ENCODE results near the gene ABCA7.
"Not testable (repeated sequence)": the region's sequence is repeated elsewhere in the genome, so short reads cannot be mapped to it uniquely, and the experiment has no call there.

Gene ABCA7

GRCh38 chr19:1017906-1018305, 22.0 kb upstream of the ABCA7 start:
- peaks cover 76% of the 10 kb centered on the region for H3K4me1 Mint-ChIP-seq (ENCODE audit: low read depth)
- peak overlapping the region; percentile 84 for H3K27ac Mint-ChIP-seq
- peaks cover 78% of the 10 kb centered on the region for H3K36me3 Mint-ChIP-seq (ENCODE audit: low read depth)
- H3K4me3 Mint-ChIP-seq, result peak overlapping the region; percentile 69
- no peaks in the 10 kb centered on the region for H3K27me3 Mint-ChIP-seq
- intact Hi-C loops (cut with micrococcal nuclease), result no loop called here
- no peaks in the 10 kb centered on the region for H3K9me3 Mint-ChIP-seq

DNA sequence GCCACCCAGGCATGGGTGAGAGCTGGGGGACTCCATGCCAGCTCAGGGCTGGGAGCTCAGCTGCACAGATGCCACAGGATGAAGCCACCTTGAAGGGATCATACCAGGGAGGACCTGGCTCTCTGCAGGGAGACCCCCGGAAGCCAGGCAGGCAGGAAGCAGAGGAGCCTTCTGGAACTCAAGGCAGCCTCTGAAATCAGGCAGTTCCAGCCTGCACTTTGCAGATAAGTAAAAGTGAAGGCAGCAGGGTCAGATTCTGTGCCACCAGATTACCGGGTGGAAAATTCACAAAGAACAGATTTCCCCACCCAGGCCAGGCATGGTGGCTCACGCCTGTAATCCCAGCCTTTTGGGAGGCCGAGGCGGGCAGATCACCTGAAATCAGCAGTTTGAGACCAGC, 21.5 kb upstream of the ABCA7 start:
- Mint-ChIP-seq H3K36me3 (ENCODE audit: low read depth) (peaks cover 74% of the 10 kb centered on the region), H3K4me1 (ENCODE audit: low read depth) (peaks cover 75% of the 10 kb centered on the region), H3K4me3 (peak overlapping the region; percentile 97), H3K9me3 (no peaks in the 10 kb centered on the region), H3K27me3 (no peaks in the 10 kb centered on the region), H3K27ac (peak overlapping the region; percentile 84)
- intact Hi-C loops (cut with micrococcal nuclease), result no loop called here

DNA sequence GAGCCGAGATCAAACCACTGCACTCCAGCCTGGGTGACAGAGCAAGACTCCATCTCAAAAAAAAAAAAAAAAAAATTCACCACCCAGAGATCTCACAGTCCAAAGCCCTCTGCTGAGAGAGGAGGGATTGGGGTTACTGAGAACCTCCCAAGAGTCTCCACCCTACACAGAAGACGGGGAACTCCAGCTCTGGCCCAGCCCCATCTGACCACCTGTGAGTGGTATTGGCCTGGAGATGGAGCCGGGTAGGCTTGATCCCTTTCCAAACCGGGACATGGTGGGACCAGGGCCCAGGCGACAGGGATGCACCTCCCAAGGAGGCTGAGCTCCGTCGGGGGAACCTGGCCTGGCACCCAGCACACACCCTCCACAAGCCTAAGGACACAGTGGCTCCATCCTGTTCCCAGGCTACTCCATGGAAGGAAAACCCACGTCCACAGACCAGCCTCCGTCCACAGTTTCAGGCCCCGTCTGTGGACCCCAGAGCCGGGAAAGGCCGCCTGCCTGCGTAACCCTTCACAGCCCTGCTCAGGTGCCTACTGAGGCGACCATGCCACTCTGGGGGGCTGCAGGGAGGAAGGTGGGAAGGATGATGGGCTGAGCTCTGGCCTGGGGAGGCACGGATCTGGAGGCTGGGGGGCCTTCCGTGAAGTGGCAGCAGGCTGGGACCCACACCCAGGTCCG, 20.8 kb upstream of the ABCA7 start:
- Mint-ChIP-seq H3K9me3 (no peaks in the 10 kb centered on the region), H3K4me1 (ENCODE audit: low read depth) (peaks cover 68% of the 10 kb centered on the region), H3K36me3 (ENCODE audit: low read depth) (peaks cover 67% of the 10 kb centered on the region), H3K4me3 (peak overlapping the region; percentile 97), H3K27me3 (no peaks in the 10 kb centered on the region), H3K27ac (peak overlapping the region; percentile 84)
- intact Hi-C loops (cut with micrococcal nuclease), result no loop called here

DNA sequence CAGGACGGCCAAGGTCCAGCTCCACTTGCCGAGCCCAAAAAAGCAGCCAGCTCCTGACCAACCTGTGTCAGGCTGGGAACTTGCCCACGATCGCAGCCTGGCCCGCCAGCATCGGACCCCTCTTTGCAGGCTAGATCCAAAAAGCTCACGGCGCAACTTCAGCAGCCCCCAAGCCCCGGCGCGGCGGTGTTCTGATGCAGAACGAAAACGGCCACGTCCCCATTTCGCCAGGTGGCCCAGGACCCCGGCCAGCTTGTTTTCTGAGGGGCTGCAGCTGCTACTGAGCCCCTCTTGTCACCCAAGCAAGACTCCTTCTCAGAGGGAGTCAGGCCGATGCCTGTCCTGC, 20.3 kb upstream of the ABCA7 start:
- Mint-ChIP-seq H3K27ac (peak overlapping the region; percentile 96), H3K9me3 (no peaks in the 10 kb centered on the region), H3K4me1 (ENCODE audit: low read depth) (peaks cover 65% of the 10 kb centered on the region), H3K4me3 (peak overlapping the region; percentile 97), H3K27me3 (no peaks in the 10 kb centered on the region), H3K36me3 (ENCODE audit: low read depth) (peaks cover 62% of the 10 kb centered on the region)
- intact Hi-C loops (cut with micrococcal nuclease), result no loop called here

- Mint-ChIP-seq H3K36me3 (ENCODE audit: low read depth) (peaks cover 55% of the 10 kb centered on the region), H3K4me1 (ENCODE audit: low read depth) (peaks cover 62% of the 10 kb centered on the region), H3K4me3 (peak overlapping the region; percentile 97), H3K9me3 (no peaks in the 10 kb centered on the region), H3K27me3 (no peaks in the 10 kb centered on the region), H3K27ac (peak overlapping the region; percentile 96)
- intact Hi-C loops (cut with micrococcal nuclease), result loop anchor here (5.0 kb wide), 1 partner anchor 47 kb away; the partner anchor contains the start of gene ARHGAP45
Measured at GRCh38 chr19:1019980-1020867, 19.7 kb upstream of the ABCA7 start.

DNA sequence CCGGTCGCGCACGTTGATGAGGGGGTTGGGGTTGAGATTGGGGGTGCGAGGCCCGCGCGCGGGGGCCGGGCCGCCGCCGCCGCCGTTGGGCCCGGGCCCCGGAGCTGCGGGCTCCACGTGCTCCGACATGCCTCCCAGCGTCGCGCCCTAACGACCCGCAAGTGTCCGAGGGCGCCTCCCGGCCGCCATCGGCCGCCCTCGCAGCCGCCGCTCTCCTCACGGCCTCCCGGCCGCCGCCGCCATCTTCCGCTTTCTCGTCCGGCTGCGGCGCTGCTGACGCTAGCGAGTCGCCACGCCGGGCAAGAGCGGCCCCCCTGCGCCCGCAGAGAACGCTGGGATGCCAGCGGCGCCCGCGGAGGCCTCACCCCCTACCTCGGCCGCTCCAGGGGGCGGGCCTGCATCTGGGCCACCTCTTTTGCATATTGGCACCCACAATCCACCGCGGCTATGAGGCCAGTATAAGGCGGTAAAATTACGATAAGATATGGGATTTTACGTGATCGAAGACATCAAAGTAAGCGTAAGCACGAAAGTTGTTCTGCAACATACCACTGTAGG, 19.0 kb upstream of the ABCA7 start, which contains the start of gene TMEM259:
TMEM259 (minus strand) TSS at position 256 of the 558 bp plus-strand sequence; CDS start at position 129, 127 bp downstream.
- Mint-ChIP-seq H3K27ac (peak within 1 kb of the TSS; percentile 96), H3K4me1 (ENCODE audit: low read depth) (peaks cover 59% of the 10 kb centered on the region), H3K4me3 (peak within 1 kb of the TSS; percentile 97), H3K36me3 (ENCODE audit: low read depth) (peaks cover 48% of the 10 kb centered on the region), H3K9me3 (no peaks in the 10 kb centered on the region), H3K27me3 (no peaks in the 10 kb centered on the region)
- intact Hi-C loops (cut with micrococcal nuclease), result loop anchor here (5.0 kb wide), 1 partner anchor 46 kb away; the partner anchor contains the start of gene ARHGAP45

DNA sequence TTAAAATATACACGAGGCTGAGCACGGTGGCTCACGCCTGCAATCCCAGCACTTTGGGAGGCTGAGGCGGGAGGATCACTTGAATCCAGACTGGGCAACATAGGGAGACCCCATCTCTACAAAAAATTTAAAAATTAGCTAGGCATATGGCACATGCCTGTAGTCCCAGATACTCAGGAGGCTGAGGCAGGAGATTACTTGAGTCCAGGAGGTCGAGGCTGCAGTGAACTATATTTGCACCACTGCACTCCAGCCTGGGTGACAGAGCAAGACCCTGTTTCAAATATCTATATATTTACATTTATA, 16.1 kb upstream of the ABCA7 start:
- H3K9me3 Mint-ChIP-seq, H3K27me3 Mint-ChIP-seq, H3K4me3 Mint-ChIP-seq, H3K27ac Mint-ChIP-seq: not testable (repeated sequence)
- peaks cover 31% of the 10 kb centered on the region for H3K36me3 Mint-ChIP-seq (ENCODE audit: low read depth)
- intact Hi-C loops (cut with micrococcal nuclease), result loop anchor here (5.0 kb wide), 1 partner anchor 43 kb away; the partner anchor contains the start of gene ARHGAP45
- H3K4me1 Mint-ChIP-seq (ENCODE audit: low read depth), result peaks cover 40% of the 10 kb centered on the region

DNA sequence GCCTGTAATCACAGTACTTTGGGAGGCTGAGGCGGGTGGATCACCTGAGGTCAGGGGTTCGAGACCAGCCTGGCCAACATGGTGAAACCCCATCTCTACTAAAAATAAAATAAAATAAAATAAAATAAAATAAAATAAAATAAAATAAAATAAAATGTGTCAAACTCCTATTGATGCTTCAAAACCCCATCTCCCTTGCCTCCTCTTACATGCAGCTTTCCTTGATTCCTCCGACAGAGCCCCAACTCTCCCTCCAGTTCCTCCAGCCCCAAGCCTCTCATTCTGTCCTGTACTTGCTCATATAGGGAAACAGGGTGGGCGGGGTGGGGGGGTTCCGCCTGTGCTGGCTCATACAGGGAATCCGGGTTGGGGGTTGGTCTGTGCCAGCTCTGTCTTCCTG, 14.8 kb upstream of the ABCA7 start:
- intact Hi-C loops (cut with micrococcal nuclease); H3K27ac Mint-ChIP-seq; H3K9me3 Mint-ChIP-seq; H3K27me3 Mint-ChIP-seq; H3K4me3 Mint-ChIP-seq: not testable (repeated sequence)
- Mint-ChIP-seq H3K4me1 (ENCODE audit: low read depth) (peaks cover 37% of the 10 kb centered on the region), H3K36me3 (ENCODE audit: low read depth) (peaks cover 28% of the 10 kb centered on the region)

- no peaks in the 10 kb centered on the region for H3K9me3 Mint-ChIP-seq
- H3K4me3 Mint-ChIP-seq, result peak within 1 kb of the TSS; percentile 95
- H3K27me3 Mint-ChIP-seq, result no peaks in the 10 kb centered on the region
- peak within 1 kb of the TSS; percentile 94 for H3K27ac Mint-ChIP-seq
- intact Hi-C loops (cut with micrococcal nuclease), result no loop called here
- peaks cover 32% of the 10 kb centered on the region for H3K36me3 Mint-ChIP-seq (ENCODE audit: low read depth)
- H3K4me1 Mint-ChIP-seq (ENCODE audit: low read depth), result peaks cover 44% of the 10 kb centered on the region
Measured at GRCh38 chr19:1025960-1026782, 13.7 kb upstream of the ABCA7 start, which contains the start of gene CNN2. CNN2 (plus strand) TSS chr19:1026608; CDS start chr19:1026662, 54 bp downstream.

DNA sequence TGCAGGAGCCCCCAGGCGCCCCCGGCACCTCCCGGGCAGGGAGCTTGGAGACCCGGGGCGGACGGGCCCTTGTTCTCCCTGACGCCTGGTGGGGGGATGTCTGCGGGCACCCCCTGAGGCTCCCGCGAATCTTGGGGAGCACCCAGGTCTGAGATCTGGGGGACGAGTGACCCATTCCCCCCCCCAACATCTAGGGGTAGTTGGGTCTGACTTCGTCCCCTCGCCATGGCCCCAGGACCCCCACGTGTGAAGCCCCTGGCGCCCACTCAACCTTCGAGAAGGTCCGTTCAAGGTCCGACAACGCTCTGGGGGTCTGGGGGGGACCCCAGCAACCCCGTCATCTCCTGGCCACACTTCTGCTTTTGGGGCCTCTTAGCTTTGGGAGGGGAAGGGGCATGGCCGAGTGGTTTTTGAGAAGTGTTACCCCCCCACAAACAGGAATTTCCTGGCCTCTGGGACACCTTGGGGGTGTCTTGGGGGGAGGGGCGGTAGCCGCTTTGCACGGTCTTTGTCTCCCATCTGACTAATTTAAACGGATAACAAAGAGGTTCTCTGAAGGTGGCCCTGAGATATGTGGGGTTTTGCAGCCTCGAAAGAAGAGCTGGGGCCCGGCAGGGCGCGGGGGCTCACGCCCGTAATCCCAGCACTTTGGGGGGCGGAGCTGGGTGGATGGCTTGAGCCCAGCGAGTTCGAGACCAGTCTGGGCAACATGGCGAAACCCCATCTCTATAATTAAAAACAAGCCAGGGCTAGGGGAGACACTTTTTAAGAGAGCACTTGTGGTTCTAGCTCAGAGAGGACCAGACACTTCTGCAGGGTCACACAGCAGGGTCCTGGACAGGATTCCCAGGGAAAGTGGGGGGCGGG, 12.9 kb upstream of the ABCA7 start:
- intact Hi-C loops (cut with micrococcal nuclease), result no loop called here
- peak overlapping the region; percentile 94 for H3K27ac Mint-ChIP-seq
- H3K36me3 Mint-ChIP-seq (ENCODE audit: low read depth), result peaks cover 39% of the 10 kb centered on the region
- no peaks in the 10 kb centered on the region for H3K9me3 Mint-ChIP-seq
- H3K27me3 Mint-ChIP-seq, result no peaks in the 10 kb centered on the region
- peak overlapping the region; percentile 95 for H3K4me3 Mint-ChIP-seq
- peaks cover 37% of the 10 kb centered on the region for H3K4me1 Mint-ChIP-seq (ENCODE audit: low read depth)

GRCh38 chr19:1027650-1028061, 12.3 kb upstream of the ABCA7 start:
- Mint-ChIP-seq H3K27me3 (no peaks in the 10 kb centered on the region), H3K36me3 (ENCODE audit: low read depth) (peaks cover 45% of the 10 kb centered on the region), H3K9me3 (no peaks in the 10 kb centered on the region), H3K4me1 (ENCODE audit: low read depth) (peaks cover 43% of the 10 kb centered on the region), H3K27ac (peak overlapping the region; percentile 94), H3K4me3 (peak overlapping the region; percentile 95)
- intact Hi-C loops (cut with micrococcal nuclease), result no loop called here

DNA sequence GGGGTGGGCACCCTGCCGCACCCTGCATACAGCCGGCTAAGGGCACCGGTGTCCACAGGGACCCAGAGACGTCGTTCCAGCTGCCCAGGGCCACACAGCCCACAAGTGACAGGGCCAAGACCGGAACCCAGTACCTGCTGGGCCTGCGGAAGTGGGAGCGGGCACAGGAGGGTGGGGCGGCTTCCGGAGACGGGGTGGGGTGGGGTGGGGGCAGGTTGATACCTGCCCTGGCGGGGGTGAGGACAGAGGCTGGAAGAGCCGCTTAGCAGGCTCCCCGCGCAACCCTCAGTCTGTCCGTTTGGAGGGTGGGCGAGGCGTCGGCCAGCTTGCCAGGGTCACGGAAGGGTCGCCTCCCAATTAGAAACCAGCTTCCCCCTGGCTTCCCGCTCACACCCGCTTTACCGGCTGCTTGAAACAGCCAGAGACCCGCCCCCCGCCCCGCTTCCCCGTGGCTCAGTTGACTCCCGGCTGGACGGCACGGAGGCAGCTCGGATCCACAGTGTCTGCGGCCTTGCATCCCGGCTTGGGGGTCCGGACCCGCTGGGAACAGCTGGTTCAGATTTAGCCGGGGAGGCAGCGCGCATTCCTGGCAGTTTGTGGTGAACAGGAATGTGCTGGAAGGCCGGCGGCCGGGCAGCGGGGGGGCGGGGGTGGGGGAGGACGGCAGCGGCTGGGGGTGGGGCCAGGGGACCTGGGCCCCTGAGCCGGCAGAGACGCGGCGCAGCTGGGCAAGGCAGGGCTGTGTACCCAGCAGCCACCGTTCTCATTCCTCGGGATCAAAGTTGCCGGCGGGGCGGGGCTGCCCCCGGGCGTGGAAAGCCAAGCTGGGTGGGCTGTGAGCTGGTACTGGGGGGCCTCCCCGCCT, 11.6 kb upstream of the ABCA7 start:
- H3K4me1 Mint-ChIP-seq (ENCODE audit: low read depth), result peaks cover 46% of the 10 kb centered on the region
- H3K36me3 Mint-ChIP-seq (ENCODE audit: low read depth), result peaks cover 52% of the 10 kb centered on the region
- H3K27me3 Mint-ChIP-seq, result no peaks in the 10 kb centered on the region
- H3K9me3 Mint-ChIP-seq, result no peaks in the 10 kb centered on the region
- peak overlapping the region; percentile 94 for H3K27ac Mint-ChIP-seq
- H3K4me3 Mint-ChIP-seq, result peak overlapping the region; percentile 95
- intact Hi-C loops (cut with micrococcal nuclease), result no loop called here
